HepG2 (cell line): ENCODE data around the gene SEPTIN10. TPM values are rescaled to one million over a fixed set of nuclear protein-coding genes. Genes with fewer than 3 reads are reported as not detected.
A peak's percentile ranks its signal among the peaks of the same experiment; 100 is the strongest.

Experiments
- ARHGAP35 ChIP-seq: sonication (generic); formaldehyde crosslinking; IDR thresholded peaks from 2 replicates; pipeline ENCODE4 v1.9.0; 2022; ENCODE audit warnings: mild to moderate bottlenecking, inconsistent platforms, moderate library complexity, missing genetic modification reagents, borderline replicate concordance
- CENPBD1 ChIP-seq: sonication (generic); formaldehyde crosslinking; IDR thresholded peaks from 2 replicates; pipeline ENCODE4 v1.8.0; 2022; ENCODE audit warnings: missing genetic modification reagents, low read depth, mild to moderate bottlenecking, borderline replicate concordance
- DNMT3B ChIP-seq: conservative IDR thresholded peaks from 2 replicates; pipeline ENCODE4 v1.6.1; 2016; ENCODE audit warnings: missing biosample characterization, control low read depth
- HNF4G ChIP-seq, 2 experiments: sonication (generic) in 1 of 2; formaldehyde crosslinking in 1 of 2; IDR thresholded peaks; 2 replicates each; pipeline versions ENCODE4 v1.4.0 to v1.6.1; 2011 to 2020; ENCODE audit warnings: borderline replicate concordance in 2 of 2, low read depth in 2 of 2, mild to moderate bottlenecking in 2 of 2, low read length in 1 of 2, missing genetic modification reagents in 1 of 2, moderate library complexity in 1 of 2
- IRF1 ChIP-seq: sonication (generic); formaldehyde crosslinking; IDR thresholded peaks from 2 replicates; pipeline ENCODE4 v1.4.0; 2020; ENCODE audit warnings: low read depth, mild to moderate bottlenecking, missing genetic modification reagents
- JUN ChIP-seq: sonication (generic); formaldehyde crosslinking; IDR thresholded peaks from 2 replicates; pipeline ENCODE4 v1.4.0; 2020; ENCODE audit warnings: mild to moderate bottlenecking, missing genetic modification reagents
- NCOA2 ChIP-seq: sonication (generic); formaldehyde crosslinking; IDR thresholded peaks from 2 replicates; pipeline ENCODE4 v1.8.0; 2022; ENCODE audit warnings: inconsistent platforms
- NFE2L1 ChIP-seq: sonication (generic); formaldehyde crosslinking; IDR thresholded peaks from 2 replicates; pipeline ENCODE4 v1.4.0; 2020; ENCODE audit warnings: missing genetic modification reagents, mild to moderate bottlenecking, borderline replicate concordance
- RFXANK ChIP-seq: IDR thresholded peaks from 2 replicates; pipeline ENCODE4 v1.6.1; 2016
- TFAP4 ChIP-seq: sonication (generic); IDR thresholded peaks from 2 replicates; pipeline ENCODE4 v1.6.1; 2016; ENCODE audit warnings: low read depth, borderline replicate concordance
- U2AF2 ChIP-seq: fragments of 200-400 bp; formaldehyde crosslinking; IDR thresholded peaks from 2 replicates; pipeline ENCODE4 v1.6.1; 2017; ENCODE audit warnings: low read depth, mild to moderate bottlenecking, low read length
- ZBTB2 ChIP-seq: sonication (generic); formaldehyde crosslinking; IDR thresholded peaks from 2 replicates; pipeline ENCODE4 v1.8.0; 2022; ENCODE audit warnings: low read depth, missing genetic modification reagents
- ZBTB46 ChIP-seq: sonication (generic); formaldehyde crosslinking; IDR thresholded peaks from 2 replicates; pipeline ENCODE4 v1.4.0; 2020; ENCODE audit warnings: mild to moderate bottlenecking, missing genetic modification reagents, borderline replicate concordance
- ZNF18 ChIP-seq: sonication (generic); formaldehyde crosslinking; IDR thresholded peaks from 2 replicates; pipeline ENCODE4 v1.8.0; 2022; ENCODE audit warnings: mild to moderate bottlenecking, missing genetic modification reagents; ENCODE audit not compliant: insufficient replicate concordance
- ZNF326 ChIP-seq: sonication (generic); formaldehyde crosslinking; IDR thresholded peaks from 2 replicates; pipeline ENCODE4 v1.4.0; 2020; ENCODE audit warnings: missing genetic modification reagents, borderline replicate concordance
- ZNF484 ChIP-seq: sonication (generic); formaldehyde crosslinking; IDR thresholded peaks from 2 replicates; pipeline ENCODE4 v1.5.1; 2020; ENCODE audit warnings: mild to moderate bottlenecking, low read depth, missing genetic modification reagents, borderline replicate concordance
- ZNF639 ChIP-seq: conservative IDR thresholded peaks from 2 replicates; pipeline ENCODE4 v1.6.1; 2018; ENCODE audit warnings: missing genetic modification reagents
- ZNF652 ChIP-seq: IDR thresholded peaks from 2 replicates; pipeline ENCODE4 v1.6.1; 2016; ENCODE audit warnings: low read depth, borderline replicate concordance
- polyA plus RNA-seq, 8 experiments: library from polyadenylated mRNA; depleted of rRNA in 3 of 8; stranded (reverse) in 7 of 8; unstranded in 1 of 8; fragments of >200 nt; fragmentation: Illumina TruSeq in 4 of 8; extraction: Trizol in 4 of 8; gene quantifications; 2 replicates each; pipeline versions ENCODE4 v1.2.1 to v1.2.3, GENCODE V29; 2011 to 2016; ENCODE audit warnings: low read depth in 4 of 8, missing spikeins in 1 of 8, mixed read lengths in 1 of 8; ENCODE audit not compliant: insufficient read depth in 1 of 8
- total RNA-seq, 5 experiments: library from RNA; depleted of rRNA; stranded (reverse); fragments of >200 nt; fragmentation: Illumina TruSeq; extraction: Trizol; gene quantifications; 2 replicates each; pipeline ENCODE4 v1.2.3, GENCODE V29; 2016; ENCODE audit warnings: low read depth in 1 of 5

SEPTIN10 gene
- total and polyA plus RNA-seq, 2 of the 13 experiments (the other 11 are each of a cell fraction or from before 2014, with no cell fraction given): 45.8 to 67.5 TPM

GRCh38 chr2:109630441-109631430, 17.0 kb upstream of the SEPTIN10 start (continued):
- no peak for TF ChIP-seq ZNF18 (CRISPR knock-in tag)
- TF ChIP-seq ARHGAP35 (CRISPR knock-in tag): no peak
- TF ChIP-seq ZNF326 (CRISPR knock-in tag): no peak
- no peak for TF ChIP-seq ZNF652
- TF ChIP-seq DNMT3B (CRISPR knock-in tag): no peak
- TF ChIP-seq TFAP4: peak; percentile 38; the same call in 1 of the 2 replicates
- TF ChIP-seq JUN: no peak
- TF ChIP-seq CENPBD1 (CRISPR knock-in tag): no peak
- peak; percentile 50; the same call in 1 of the 2 replicates for TF ChIP-seq NCOA2 (CRISPR knock-in tag)
- no peak for TF ChIP-seq U2AF2
- no peak for TF ChIP-seq ZNF484 (CRISPR knock-in tag)
- TF ChIP-seq ZBTB2: no peak
- no peak for TF ChIP-seq NFE2L1 (CRISPR knock-in tag)
- peak; percentile 52; the same call in 1 of the 2 replicates for TF ChIP-seq HNF4G (IDR thresholded peaks at IDR 0.05; ENCODE audit: borderline replicate concordance, low read depth, low read length)
- peak; percentile 67; the same call in 1 of the 2 replicates for TF ChIP-seq HNF4G (CRISPR knock-in tag; IDR thresholded peaks at IDR 0.05; ENCODE audit: borderline replicate concordance, low read depth)
- no peak for TF ChIP-seq ZBTB46 (CRISPR knock-in tag)
- no peak; the same call in 1 of the 2 replicates for TF ChIP-seq ZNF639 (CRISPR knock-in tag)
- no peak for TF ChIP-seq IRF1 (CRISPR knock-in tag)
- TF ChIP-seq RFXANK (CRISPR knock-in tag): no peak
